Activated CD8-positive, alpha-beta memory T cell treated with anti-CD3 and anti-CD28 coated beads, Interleukin-2, amount 10 ng/mL, durations not matched to agents 7 days and 5 days (primary cell): ENCODE data around the gene CELF4. TPM values are rescaled to one million over a fixed set of nuclear protein-coding genes. Genes with fewer than 3 reads are reported as not detected.

Experiments
- ATAC-seq: fragments of 150-1000 bp; cut with Tn5 transposase; one replicate; pipeline ENCODE4 v1.10.0; 2021; ENCODE audit warnings: moderate library complexity
- CTCF ChIA-PET: fragments of 350-600 bp; sonication (Branson Sonifier 250); formaldehyde crosslinking; loops from one replicate; lab custom pipeline; 2021; ENCODE audit warnings: antibody characterized with exemption; lab: Charles Lee
- DNase-seq: peaks from one replicate; pipeline ENCODE4 v3.0.0-alpha.2; 2020
- H3K27ac Mint-ChIP-seq: one replicate; pipeline ENCODE4 v1.8.0; 2021; ENCODE audit warnings: mild to moderate bottlenecking, mixed read lengths
- H3K27me3 Mint-ChIP-seq: one replicate; pipeline ENCODE4 v1.8.0; 2021; ENCODE audit warnings: mixed read lengths
- H3K36me3 Mint-ChIP-seq: one replicate; pipeline ENCODE4 v1.8.0; 2021; ENCODE audit warnings: mild to moderate bottlenecking, mixed read lengths
- H3K4me1 Mint-ChIP-seq: one replicate; pipeline ENCODE4 v1.8.0; 2021; ENCODE audit warnings: mixed read lengths
- H3K4me3 Mint-ChIP-seq: one replicate; pipeline ENCODE4 v1.8.0; 2021; ENCODE audit warnings: mild to moderate bottlenecking, moderate library complexity, mixed read lengths
- H3K9me3 Mint-ChIP-seq: one replicate; pipeline ENCODE4 v1.8.0; 2022; ENCODE audit warnings: low read depth, mixed read lengths
- total RNA-seq, 2 experiments: library from RNA; stranded (reverse); gene quantifications; one replicate each; pipeline ENCODE4 v1.2.3, GENCODE V29; 2021

Gene CELF4
- total RNA-seq, 2 experiments from 2014 or later: not detected

GRCh38 chr18:37520508-37520907, 45.1 kb downstream of the CELF4 start:
- Mint-ChIP-seq H3K27ac (no peak overlapping the region), H3K4me1 (no peaks in the 10 kb centered on the region), H3K27me3 (peaks cover 21% of the 10 kb centered on the region), H3K4me3 (no peak overlapping the region), H3K9me3 (no peaks in the 10 kb centered on the region), H3K36me3 (no peaks in the 10 kb centered on the region)
- CTCF ChIA-PET: no interaction called here
- DNase-seq (no peak), ATAC-seq (no peak)

- Mint-ChIP-seq H3K4me3 (no peak overlapping the region), H3K9me3 (no peaks in the 10 kb centered on the region), H3K27me3 (peaks cover 13% of the 10 kb centered on the region), H3K27ac (no peak overlapping the region), H3K4me1 (no peaks in the 10 kb centered on the region), H3K36me3 (no peaks in the 10 kb centered on the region)
- DNase-seq (no peak), ATAC-seq (no peak)
- CTCF ChIA-PET: no interaction called here
Observed at GRCh38 chr18:37519510-37520135, 46.0 kb downstream of the CELF4 start.

- CTCF ChIA-PET: no interaction called here
- no peaks in the 10 kb centered on the region for H3K27me3 Mint-ChIP-seq
- DNase-seq (no peak), ATAC-seq (no peak)
- H3K9me3 Mint-ChIP-seq: no peaks in the 10 kb centered on the region
- no peaks in the 10 kb centered on the region for H3K36me3 Mint-ChIP-seq
- no peak overlapping the region for H3K4me3 Mint-ChIP-seq
- H3K4me1 Mint-ChIP-seq: no peaks in the 10 kb centered on the region
- no peak overlapping the region for H3K27ac Mint-ChIP-seq
Observed at GRCh38 chr18:37516361-37516853, 49.2 kb downstream of the CELF4 start.

GRCh38 chr18:37514953-37515352, 50.6 kb downstream of the CELF4 start:
- no peaks in the 10 kb centered on the region for H3K27me3 Mint-ChIP-seq
- H3K4me3 Mint-ChIP-seq: no peak overlapping the region
- H3K36me3 Mint-ChIP-seq: no peaks in the 10 kb centered on the region
- no peak for DNase-seq
- no peak overlapping the region for H3K27ac Mint-ChIP-seq
- no peaks in the 10 kb centered on the region for H3K4me1 Mint-ChIP-seq
- CTCF ChIA-PET: no interaction called here
- no peaks in the 10 kb centered on the region for H3K9me3 Mint-ChIP-seq
- ATAC-seq: no peak

GRCh38 chr18:37512400-37512799, 53.2 kb downstream of the CELF4 start:
- no peaks in the 10 kb centered on the region for H3K4me1 Mint-ChIP-seq
- ATAC-seq (no peak), DNase-seq (no peak)
- H3K27ac Mint-ChIP-seq: no peak overlapping the region
- no peaks in the 10 kb centered on the region for H3K36me3 Mint-ChIP-seq
- CTCF ChIA-PET: no interaction called here
- no peak overlapping the region for H3K4me3 Mint-ChIP-seq
- no peaks in the 10 kb centered on the region for H3K9me3 Mint-ChIP-seq
- H3K27me3 Mint-ChIP-seq: no peaks in the 10 kb centered on the region

GRCh38 chr18:37511721-37512298, 53.8 kb downstream of the CELF4 start:
- no peaks in the 10 kb centered on the region for H3K27me3 Mint-ChIP-seq
- DNase-seq: no peak
- H3K4me1 Mint-ChIP-seq: no peaks in the 10 kb centered on the region
- H3K9me3 Mint-ChIP-seq: no peaks in the 10 kb centered on the region
- H3K36me3 Mint-ChIP-seq: no peaks in the 10 kb centered on the region
- H3K4me3 Mint-ChIP-seq: no peak overlapping the region
- CTCF ChIA-PET: no interaction called here
- no peak overlapping the region for H3K27ac Mint-ChIP-seq
- ATAC-seq: no peak

- H3K4me3 Mint-ChIP-seq: no peak overlapping the region
- ATAC-seq: no peak
- CTCF ChIA-PET: no interaction called here
- H3K27ac Mint-ChIP-seq: no peak overlapping the region
- no peak for DNase-seq
- no peaks in the 10 kb centered on the region for H3K27me3 Mint-ChIP-seq
- no peaks in the 10 kb centered on the region for H3K36me3 Mint-ChIP-seq
- no peaks in the 10 kb centered on the region for H3K4me1 Mint-ChIP-seq
- no peaks in the 10 kb centered on the region for H3K9me3 Mint-ChIP-seq
Observed at GRCh38 chr18:37509600-37509999, 56.0 kb downstream of the CELF4 start.

- CTCF ChIA-PET: no interaction called here
- ATAC-seq: no peak
- Mint-ChIP-seq H3K27ac (no peak overlapping the region), H3K4me1 (no peaks in the 10 kb centered on the region), H3K27me3 (no peaks in the 10 kb centered on the region), H3K4me3 (no peak overlapping the region), H3K9me3 (no peaks in the 10 kb centered on the region), H3K36me3 (no peaks in the 10 kb centered on the region)
- DNase-seq: no peak
Observed at GRCh38 chr18:37508207-37508606, 57.4 kb downstream of the CELF4 start.

GRCh38 chr18:37507239-37507638, 58.4 kb downstream of the CELF4 start:
- no peak overlapping the region for H3K4me3 Mint-ChIP-seq
- CTCF ChIA-PET: no interaction called here
- DNase-seq (no peak), ATAC-seq (no peak)
- no peaks in the 10 kb centered on the region for H3K36me3 Mint-ChIP-seq
- H3K27me3 Mint-ChIP-seq: no peaks in the 10 kb centered on the region
- no peak overlapping the region for H3K27ac Mint-ChIP-seq
- no peaks in the 10 kb centered on the region for H3K9me3 Mint-ChIP-seq
- no peaks in the 10 kb centered on the region for H3K4me1 Mint-ChIP-seq

GRCh38 chr18:37506001-37506400, 59.6 kb downstream of the CELF4 start:
- DNase-seq (no peak), ATAC-seq (no peak)
- no peaks in the 10 kb centered on the region for H3K9me3 Mint-ChIP-seq
- H3K27ac Mint-ChIP-seq: no peak overlapping the region
- CTCF ChIA-PET: no interaction called here
- H3K4me1 Mint-ChIP-seq: no peaks in the 10 kb centered on the region
- H3K27me3 Mint-ChIP-seq: no peaks in the 10 kb centered on the region
- no peak overlapping the region for H3K4me3 Mint-ChIP-seq
- no peaks in the 10 kb centered on the region for H3K36me3 Mint-ChIP-seq

- no peak for ATAC-seq
- Mint-ChIP-seq H3K36me3 (no peaks in the 10 kb centered on the region), H3K9me3 (no peaks in the 10 kb centered on the region), H3K4me3 (no peak overlapping the region), H3K27me3 (no peaks in the 10 kb centered on the region), H3K4me1 (no peaks in the 10 kb centered on the region), H3K27ac (no peak overlapping the region)
- no peak for DNase-seq
- CTCF ChIA-PET: no interaction called here
Observed at GRCh38 chr18:37505321-37505720, 60.3 kb downstream of the CELF4 start.

- DNase-seq: no peak
- H3K4me1 Mint-ChIP-seq: no peaks in the 10 kb centered on the region
- CTCF ChIA-PET: no interaction called here
Observed at GRCh38 chr18:37502601-37503000, 63.0 kb downstream of the CELF4 start.

GRCh38 chr18:37502036-37502435, 63.6 kb downstream of the CELF4 start:
- ATAC-seq (no peak), DNase-seq (no peak)
- no peaks in the 10 kb centered on the region for H3K4me1 Mint-ChIP-seq
- H3K27me3 Mint-ChIP-seq: no peaks in the 10 kb centered on the region
- H3K36me3 Mint-ChIP-seq: no peaks in the 10 kb centered on the region
- H3K4me3 Mint-ChIP-seq: no peak overlapping the region
- CTCF ChIA-PET: no interaction called here
- no peaks in the 10 kb centered on the region for H3K9me3 Mint-ChIP-seq
- no peak overlapping the region for H3K27ac Mint-ChIP-seq

More at GRCh38 chr18:37502601-37503000, 63.0 kb downstream of the CELF4 start:
- no peaks in the 10 kb centered on the region for H3K36me3 Mint-ChIP-seq
- no peaks in the 10 kb centered on the region for H3K9me3 Mint-ChIP-seq
- H3K27me3 Mint-ChIP-seq: no peaks in the 10 kb centered on the region
- H3K4me3 Mint-ChIP-seq: no peak overlapping the region
- no peak for ATAC-seq
- no peak overlapping the region for H3K27ac Mint-ChIP-seq

GRCh38 chr18:37501136-37501535, 64.5 kb downstream of the CELF4 start:
- DNase-seq (no peak), ATAC-seq (no peak)
- Mint-ChIP-seq H3K4me3 (no peak overlapping the region), H3K36me3 (no peaks in the 10 kb centered on the region), H3K4me1 (no peaks in the 10 kb centered on the region), H3K9me3 (no peaks in the 10 kb centered on the region), H3K27me3 (no peaks in the 10 kb centered on the region), H3K27ac (no peak overlapping the region)
- CTCF ChIA-PET: no interaction called here
